ENCODE measurements around the gene TRDMT1. TPM values are rescaled to one million over a fixed set of nuclear protein-coding genes. Genes with fewer than 3 reads are reported as not detected.

The TRDMT1 gene
- total and polyA plus RNA-seq, 2 donors (not counting 1 experiment from before 2014, with no cell fraction given), result 5.8 to 7.0 TPM

- Histone ChIP-seq H2AFZ (ENCODE audit: low read length) (no peak overlapping the region), H4K20me1 (ENCODE audit: control insufficient read depth, extremely low read depth, insufficient read depth, low read length) (no peaks in the 10 kb centered on the region), H3K9ac (ENCODE audit: insufficient read depth, low read length) (no peak overlapping the region), H3K4me2 (ENCODE audit: extremely low read depth, insufficient read depth, low read length) (no peak overlapping the region), H3K27me3 (ENCODE audit: control insufficient read depth, insufficient read depth, low read length) (no peaks in the 10 kb centered on the region), H3K27ac (ENCODE audit: insufficient read depth, low read length) (no peak overlapping the region), H3K4me3 (replicated peaks in 1 of 4; ENCODE audit: control extremely low read depth in 1 of 4, insufficient read depth in 1 of 4, low read depth in 3 of 4, low read length in 4 of 4) (no peak overlapping the region), H3K4me1 (ENCODE audit: control insufficient read depth, extremely low read depth, insufficient read depth, low read length) (no peaks in the 10 kb centered on the region), H3K36me3 (ENCODE audit: control insufficient read depth, insufficient read depth, low read length) (no peaks in the 10 kb centered on the region), H3K9me3 (ENCODE audit: control insufficient read depth, insufficient read depth, low read depth, low read length) (no peaks in the 10 kb centered on the region), H3K79me2 (ENCODE audit: control insufficient read depth, insufficient read depth, low read length) (no peaks in the 10 kb centered on the region)
- TF ChIP-seq CTCF (conservative IDR thresholded peaks at IDR 0.05 in 1 of 2, IDR thresholded peaks at IDR 0.05 in 1 of 2; ENCODE audit: low read depth in 1 of 2, low read length in 2 of 2), result peak in 1 of 2 donors; percentile 33
- no peak for TF ChIP-seq EZH2 (IDR thresholded peaks at IDR 0.05; ENCODE audit: low read length, missing control alignments)
- no peak for DNase-seq (ENCODE audit: low read depth in 2 of 2)
Observed at GRCh38 chr10:17183110-17183509, 18.4 kb downstream of the TRDMT1 start.

- no peaks in the 10 kb centered on the region for H3K27me3 ChIP-seq (ENCODE audit: control insufficient read depth, insufficient read depth, low read length)
- peak in 1 of 2 donors; percentile 13 for DNase-seq (ENCODE audit: low read depth in 2 of 2)
- no peaks in the 10 kb centered on the region for H3K79me2 ChIP-seq (ENCODE audit: control insufficient read depth, insufficient read depth, low read length)
- no peak for TF ChIP-seq EZH2 (IDR thresholded peaks at IDR 0.05; ENCODE audit: low read length, missing control alignments)
- TF ChIP-seq CTCF (conservative IDR thresholded peaks at IDR 0.05 in 1 of 2, IDR thresholded peaks at IDR 0.05 in 1 of 2; ENCODE audit: low read depth in 1 of 2, low read length in 2 of 2), result no peak
- H4K20me1 ChIP-seq (ENCODE audit: control insufficient read depth, extremely low read depth, insufficient read depth, low read length), result no peaks in the 10 kb centered on the region
- no peaks in the 10 kb centered on the region for H3K9me3 ChIP-seq (ENCODE audit: control insufficient read depth, insufficient read depth, low read depth, low read length)
- H3K4me2 ChIP-seq (ENCODE audit: extremely low read depth, insufficient read depth, low read length), result no peak overlapping the region
- H3K4me1 ChIP-seq (ENCODE audit: control insufficient read depth, extremely low read depth, insufficient read depth, low read length), result no peaks in the 10 kb centered on the region
- H3K9ac ChIP-seq (ENCODE audit: insufficient read depth, low read length), result no peak overlapping the region
- H3K4me3 ChIP-seq (replicated peaks in 1 of 4; ENCODE audit: control extremely low read depth in 1 of 4, insufficient read depth in 1 of 4, low read depth in 3 of 4, low read length in 4 of 4), result no peak overlapping the region
- no peak overlapping the region for H3K27ac ChIP-seq (ENCODE audit: insufficient read depth, low read length)
- H3K36me3 ChIP-seq (ENCODE audit: control insufficient read depth, insufficient read depth, low read length), result no peaks in the 10 kb centered on the region
- H2AFZ ChIP-seq (ENCODE audit: low read length), result no peak overlapping the region
Observed at GRCh38 chr10:17181751-17182150, 19.7 kb downstream of the TRDMT1 start.

GRCh38 chr10:17181110-17181509, 20.4 kb downstream of the TRDMT1 start:
- no peak for DNase-seq (ENCODE audit: low read depth in 2 of 2)
- Histone ChIP-seq H2AFZ (ENCODE audit: low read length) (no peak overlapping the region), H3K4me1 (ENCODE audit: control insufficient read depth, extremely low read depth, insufficient read depth, low read length) (no peaks in the 10 kb centered on the region), H3K9me3 (ENCODE audit: control insufficient read depth, insufficient read depth, low read depth, low read length) (no peaks in the 10 kb centered on the region), H3K4me3 (replicated peaks in 1 of 4; ENCODE audit: control extremely low read depth in 1 of 4, insufficient read depth in 1 of 4, low read depth in 3 of 4, low read length in 4 of 4) (no peak overlapping the region), H3K27ac (ENCODE audit: insufficient read depth, low read length) (no peak overlapping the region), H3K27me3 (ENCODE audit: control insufficient read depth, insufficient read depth, low read length) (no peaks in the 10 kb centered on the region), H3K79me2 (ENCODE audit: control insufficient read depth, insufficient read depth, low read length) (no peaks in the 10 kb centered on the region), H3K9ac (ENCODE audit: insufficient read depth, low read length) (no peak overlapping the region), H3K36me3 (ENCODE audit: control insufficient read depth, insufficient read depth, low read length) (no peaks in the 10 kb centered on the region), H3K4me2 (ENCODE audit: extremely low read depth, insufficient read depth, low read length) (no peak overlapping the region), H4K20me1 (ENCODE audit: control insufficient read depth, extremely low read depth, insufficient read depth, low read length) (no peaks in the 10 kb centered on the region)
- TF ChIP-seq CTCF (conservative IDR thresholded peaks at IDR 0.05 in 1 of 2, IDR thresholded peaks at IDR 0.05 in 1 of 2; ENCODE audit: low read depth in 1 of 2, low read length in 2 of 2), result no peak
- TF ChIP-seq EZH2 (IDR thresholded peaks at IDR 0.05; ENCODE audit: low read length, missing control alignments), result no peak
